SK-N-SH (cell line): ENCODE data around the gene DTX1. TPM values are rescaled to one million over a fixed set of nuclear protein-coding genes. Genes with fewer than 3 reads are reported as not detected.

Experiments
- CTCF ChIA-PET: fragments of 300-600, 350-600 bp; formaldehyde crosslinking; extraction: SDS; loops from one replicate; lab custom pipeline; 2021; lab: Yijun Ruan, JAX
- POLR2A ChIA-PET: fragments of 350-600 bp; sonication (Branson Sonifier 250); formaldehyde crosslinking; extraction: SDS; loops from one replicate; lab custom pipeline; 2020; ENCODE audit warnings: antibody characterized with exemption, inconsistent platforms; lab: Yijun Ruan, JAX
- DNase-seq: peaks from one replicate; pipeline ENCODE4 v3.0.0; 2012
- H2AFZ ChIP-seq: fragments of 200-600 bp; sonication (generic); 2 replicates; pipeline ENCODE4 v1.8.1; 2016; ENCODE audit warnings: antibody characterized with exemption, mild to moderate bottlenecking, low read depth
- H3F3A ChIP-seq: fragments of 200-600 bp; sonication (generic); replicated peaks from 2 replicates; pipeline ENCODE3; 2016; ENCODE audit warnings: antibody characterized with exemption, mild to moderate bottlenecking; ENCODE audit not compliant: insufficient read depth
- H3K27ac ChIP-seq, 2 experiments: fragments of 200-500 bp in 1 of 2; fragments of 200-600 bp in 1 of 2; sonication (Bioruptor generic) in 1 of 2; sonication (generic), shearing (Covaris generic) in 1 of 2; 2 replicates each; pipeline versions ENCODE4 v1.5.1 to v1.6.1; 2014 to 2016; ENCODE audit warnings: low read depth in 2 of 2, inconsistent platforms in 1 of 2, low read length in 1 of 2, mild to moderate bottlenecking in 1 of 2, mixed read lengths in 1 of 2
- H3K27me3 ChIP-seq: fragments of 200-600 bp; sonication (generic), shearing (Covaris generic); 2 replicates; pipeline ENCODE4 v1.6.1; 2016; ENCODE audit warnings: mixed run types; ENCODE audit not compliant: insufficient read depth
- H3K36me3 ChIP-seq, 2 experiments: fragments of 200-500 bp in 1 of 2; fragments of 200-600 bp in 1 of 2; sonication (Bioruptor generic) in 1 of 2; sonication (generic) in 1 of 2; replicated peaks in 1 of 2; 2 replicates each; pipeline versions ENCODE3 to v1.5.1; 2014 to 2016; ENCODE audit warnings: low read length in 1 of 2, mild to moderate bottlenecking in 1 of 2; ENCODE audit not compliant: insufficient read depth in 2 of 2, control insufficient read depth in 1 of 2
- H3K4me1 ChIP-seq, 2 experiments: fragments of 200-500 bp in 1 of 2; fragments of 200-600 bp in 1 of 2; sonication (Bioruptor generic) in 1 of 2; sonication (generic), shearing (Covaris generic) in 1 of 2; 2 replicates each; pipeline versions ENCODE4 v1.5.1 to v1.6.1; 2014 to 2016; ENCODE audit warnings: low read depth in 1 of 2, low read length in 1 of 2, mixed run types in 1 of 2; ENCODE audit not compliant: insufficient read depth in 2 of 2, control insufficient read depth in 1 of 2
- H3K4me2 ChIP-seq: fragments of 200-600 bp; sonication (generic), shearing (Covaris generic); 2 replicates; pipeline ENCODE4 v1.6.1; 2017; ENCODE audit warnings: mixed run types
- H3K4me3 ChIP-seq, 2 experiments: fragments of 200-500 bp in 1 of 2; fragments of 200-600 bp in 1 of 2; sonication (Bioruptor generic) in 1 of 2; sonication (generic), shearing (Covaris generic) in 1 of 2; 2 replicates each; pipeline versions ENCODE4 v1.5.1 to v1.8.1; 2014 to 2016; ENCODE audit warnings: low read depth in 2 of 2, inconsistent platforms in 1 of 2, low read length in 1 of 2, mild to moderate bottlenecking in 1 of 2, mixed read lengths in 1 of 2, moderate library complexity in 1 of 2
- H3K79me2 ChIP-seq: fragments of 200-600 bp; sonication (generic); 2 replicates; pipeline ENCODE4 v1.8.1; 2017; ENCODE audit warnings: mild to moderate bottlenecking; ENCODE audit not compliant: insufficient read depth
- H3K9ac ChIP-seq: fragments of 200-600 bp; sonication (generic); 2 replicates; pipeline ENCODE4 v1.6.1; 2017; ENCODE audit warnings: mixed run types
- H3K9me2 ChIP-seq: fragments of 200-600 bp; sonication (generic); 2 replicates; pipeline ENCODE4 v1.6.1; 2017; ENCODE audit warnings: mixed run types
- H3K9me3 ChIP-seq: fragments of 200-600 bp; sonication (generic); 2 replicates; pipeline ENCODE4 v1.6.1; 2017; ENCODE audit warnings: mixed run types, mild to moderate bottlenecking, moderate library complexity
- H4K20me1 ChIP-seq: fragments of 200-600 bp; sonication (generic); 2 replicates; pipeline ENCODE4 v1.6.1; 2017; ENCODE audit warnings: mild to moderate bottlenecking, mixed run types; ENCODE audit not compliant: insufficient read depth
- CTCF ChIP-seq: fragments of 200-600 bp; sonication (generic); IDR thresholded peaks from 2 replicates; pipeline ENCODE4 v1.6.1; 2017; ENCODE audit warnings: antibody characterized with exemption, mild to moderate bottlenecking, moderate library complexity
- EP300 ChIP-seq, 2 experiments: IDR thresholded peaks; 2 replicates each; pipeline versions ENCODE4 v1.4.0 to v1.6.1; 2012; ENCODE audit warnings: borderline replicate concordance in 1 of 2, low read depth in 1 of 2, low read length in 1 of 2
- EZH2phosphoT487 ChIP-seq: fragments of 200-600 bp; sonication (generic); IDR thresholded peaks from 2 replicates; pipeline ENCODE4 v1.6.1; 2017; ENCODE audit warnings: low read depth, mixed run types, mild to moderate bottlenecking, antibody characterized with exemption, moderate library complexity, borderline replicate concordance
- FOXJ3 ChIP-seq: sonication (generic); formaldehyde crosslinking; IDR thresholded peaks from 2 replicates; pipeline ENCODE4 v1.5.1; 2020; ENCODE audit warnings: mild to moderate bottlenecking, missing genetic modification reagents
- GABPA ChIP-seq: IDR thresholded peaks from 2 replicates; pipeline ENCODE4 v1.4.0; 2012; ENCODE audit warnings: low read depth, mild to moderate bottlenecking
- GATA2 ChIP-seq: sonication (generic); formaldehyde crosslinking; IDR thresholded peaks from 2 replicates; pipeline ENCODE4 v1.5.0; 2020; ENCODE audit warnings: mild to moderate bottlenecking, missing genetic modification reagents
- MAX ChIP-seq: IDR thresholded peaks from 2 replicates; pipeline ENCODE4 v1.4.0; 2012; ENCODE audit warnings: low read depth
- MXI1 ChIP-seq: IDR thresholded peaks from 2 replicates; pipeline ENCODE4 v1.6.1; 2012; ENCODE audit warnings: mild to moderate bottlenecking, low read depth, low read length, improper control_type of control experiment
- NRF1 ChIP-seq: IDR thresholded peaks from 2 replicates; pipeline ENCODE4 v1.6.1; 2012; ENCODE audit warnings: low read depth, mild to moderate bottlenecking, low read length
- PBX3 ChIP-seq: IDR thresholded peaks from 2 replicates; pipeline ENCODE4; 2012
- RCOR1 ChIP-seq: fragments of 150-350 bp; IDR thresholded peaks from 2 replicates; pipeline ENCODE4 v1.6.1; 2017; ENCODE audit warnings: antibody characterized with exemption, low read length
- REST ChIP-seq: IDR thresholded peaks from 2 replicates; pipeline ENCODE4 v1.6.1; 2012; ENCODE audit warnings: mild to moderate bottlenecking, low read depth, low read length, moderate library complexity
- RFX5 ChIP-seq: IDR thresholded peaks from 2 replicates; pipeline ENCODE4 v1.6.1; 2012; ENCODE audit warnings: mild to moderate bottlenecking, improper control_type of control experiment, low read length
- SIN3A ChIP-seq: IDR thresholded peaks from 2 replicates; pipeline ENCODE4 v1.6.1; 2012; ENCODE audit warnings: low read depth, mild to moderate bottlenecking, low read length, moderate library complexity, borderline replicate concordance
- TAF1 ChIP-seq: IDR thresholded peaks from 2 replicates; pipeline ENCODE4 v1.6.1; 2012; ENCODE audit warnings: low read depth, mild to moderate bottlenecking, low read length, moderate library complexity, borderline replicate concordance
- TEAD4 ChIP-seq: IDR thresholded peaks from 2 replicates; pipeline ENCODE4 v1.4.0; 2012; ENCODE audit warnings: mild to moderate bottlenecking, borderline replicate concordance; ENCODE audit not compliant: insufficient read depth
- USF1 ChIP-seq: IDR thresholded peaks from 2 replicates; pipeline ENCODE4 v1.4.0; 2012; ENCODE audit warnings: low read depth, borderline replicate concordance
- USF2 ChIP-seq: fragments of 150-350 bp; IDR thresholded peaks from 2 replicates; pipeline ENCODE4 v1.6.1; 2017; ENCODE audit warnings: antibody characterized with exemption, low read length, low read depth, borderline replicate concordance
- YY1 ChIP-seq: IDR thresholded peaks from 2 replicates; pipeline ENCODE4 v1.4.0; 2012; ENCODE audit warnings: low read depth, mild to moderate bottlenecking
- WGBS: methylation state at CpG from one replicate; pipeline ENCODE4 v1.1.6; 2017; ENCODE audit warnings: low lambda C conversion rate; 5-methylcytosine and 5-hydroxymethylcytosine counted together
- polyA plus RNA-seq, 3 experiments: library from polyadenylated mRNA; depleted of rRNA; stranded (reverse); fragments of >200 nt; gene quantifications; 2 replicates each; pipeline ENCODE4 v1.2.3, GENCODE V29; 2012

The DTX1 gene
- polyA plus RNA-seq, 1 of the 3 experiments (the other 2 are of a cell fraction), result 0.72 TPM

GRCh38 chr12:113133036-113133435 is 76.5 kb downstream of the DTX1 start:
- Histone ChIP-seq H3K9me3 (no peaks in the 10 kb centered on the region), H3K4me3 (no peak overlapping the region), H3K9me2 (no peaks in the 10 kb centered on the region), H4K20me1 (no peaks in the 10 kb centered on the region), H3K4me2 (no peak overlapping the region), H2AFZ (no peak overlapping the region), H3K4me1 (peaks cover 0 to 2% of the 10 kb centered on the region in 2 experiments; a peak in 1 of 4 replicates), H3F3A (no peaks in the 10 kb centered on the region), H3K27ac (no peak overlapping the region), H3K9ac (no peak overlapping the region), H3K27me3 (no peaks in the 10 kb centered on the region), H3K36me3 (no peaks in the 10 kb centered on the region), H3K79me2 (no peaks in the 10 kb centered on the region)
- TF ChIP-seq SIN3A, result no peak
- TF ChIP-seq RCOR1, result no peak
- TF ChIP-seq NRF1, result no peak
- TF ChIP-seq YY1, result no peak
- no peak for TF ChIP-seq TEAD4
- no peak for TF ChIP-seq RFX5
- TF ChIP-seq EZH2phosphoT487, result no peak
- no peak for TF ChIP-seq MXI1
- TF ChIP-seq MAX, result no peak
- TF ChIP-seq EP300 (IDR thresholded peaks at IDR 0.05; ENCODE audit: borderline replicate concordance in 1 of 2, low read depth in 1 of 2, low read length in 1 of 2), result no peak
- no peak for TF ChIP-seq PBX3
- TF ChIP-seq USF1, result no peak
- TF ChIP-seq FOXJ3, result no peak
- TF ChIP-seq CTCF, result no peak
- TF ChIP-seq REST, result no peak
- no peak for TF ChIP-seq GABPA
- no peak for TF ChIP-seq GATA2 (CRISPR knock-in tag)
- no peak for TF ChIP-seq TAF1
- TF ChIP-seq USF2, result no peak
- 49% methylated on average over 3 of the region's 6 CpGs for WGBS
- POLR2A ChIA-PET, result no interaction called here
- DNase-seq, result peak; percentile 34
- CTCF ChIA-PET, result interaction anchor here (1.6 to 6.4 kb wide), 5 partner anchors 12 to 84 kb away, joined by 7 to 49 read pairs (median 8); partner anchors contain the start of gene CFAP73
